Measurements from ENCODE around the gene STAT3.

The STAT3 gene

DNA sequence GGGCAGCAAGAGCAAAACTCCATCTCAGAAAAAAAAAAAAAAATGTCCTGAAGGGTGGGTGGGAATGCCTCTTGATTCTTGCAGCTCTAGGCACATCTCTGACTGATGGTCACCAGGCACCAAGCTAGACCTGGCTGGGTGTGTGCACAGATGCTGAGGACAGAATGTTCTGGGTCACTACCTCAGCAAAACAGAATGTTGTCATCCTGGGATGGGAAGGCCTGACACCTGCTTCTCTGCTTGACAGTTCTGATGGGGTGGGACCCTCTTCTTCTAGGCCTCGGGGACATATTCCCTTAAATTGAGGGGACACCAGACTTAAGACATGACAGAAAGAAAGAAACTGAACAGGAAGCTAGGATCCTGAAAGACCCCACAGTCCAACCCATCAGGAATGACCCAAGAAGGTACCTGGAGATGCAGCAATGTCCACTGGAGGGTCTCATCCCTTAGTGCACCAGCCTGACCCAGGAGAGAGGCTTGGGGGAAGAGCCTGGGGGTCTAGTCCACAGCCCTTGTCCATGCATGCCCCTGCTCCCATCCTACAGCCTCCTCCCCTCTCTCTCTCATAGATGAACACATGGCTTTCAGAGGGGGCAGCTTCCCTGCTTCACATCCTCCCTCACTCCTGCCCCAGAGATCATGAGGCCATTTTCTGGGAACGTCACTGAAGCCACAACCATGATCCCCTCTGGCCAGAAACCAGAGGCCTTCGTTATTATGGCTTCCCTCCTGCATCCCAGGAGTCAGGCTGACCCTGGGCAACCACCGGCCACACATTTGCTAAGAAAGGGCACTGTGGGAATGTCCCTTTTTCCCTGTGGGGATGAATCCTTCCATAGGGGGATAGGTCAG lies 108.2 kb downstream of the STAT3 start:
- Histone ChIP-seq H3K4me3 (ENCODE audit: low read depth in 1 of 2, low read length in 2 of 2) (no peak overlapping the region), H3K36me3 (ENCODE audit: control insufficient read depth in 1 of 2, insufficient read depth in 2 of 2, low read length in 2 of 2) (no peaks in the 10 kb centered on the region), H3K9me3 (ENCODE audit: control insufficient read depth in 1 of 2, low read length in 2 of 2) (no peaks in the 10 kb centered on the region), H3K27ac (ENCODE audit: low read length) (no peak overlapping the region), H3K4me1 (ENCODE audit: control insufficient read depth in 1 of 2, insufficient read depth in 2 of 2, low read length in 2 of 2) (peaks cover 0 to 11% of the 10 kb centered on the region in 2 donors), H3K27me3 (ENCODE audit: low read depth, low read length) (no peaks in the 10 kb centered on the region)

GRCh38 chr17:42277342-42277712 lies 110.9 kb downstream of the STAT3 start:
- Histone ChIP-seq H3K36me3 (ENCODE audit: control insufficient read depth in 1 of 2, insufficient read depth in 2 of 2, low read length in 2 of 2) (no peaks in the 10 kb centered on the region), H3K4me3 (ENCODE audit: low read depth in 1 of 2, low read length in 2 of 2) (peak overlapping the region; percentile 57 to 72), H3K4me1 (ENCODE audit: control insufficient read depth in 1 of 2, insufficient read depth in 2 of 2, low read length in 2 of 2) (peaks cover 0 to 20% of the 10 kb centered on the region in 2 donors), H3K9me3 (ENCODE audit: control insufficient read depth in 1 of 2, low read length in 2 of 2) (no peaks in the 10 kb centered on the region), H3K27me3 (ENCODE audit: low read depth, low read length) (no peaks in the 10 kb centered on the region), H3K27ac (ENCODE audit: low read length) (peak overlapping the region; percentile 39)

- H3K4me1 ChIP-seq (ENCODE audit: control insufficient read depth in 1 of 2, insufficient read depth in 2 of 2, low read length in 2 of 2): peaks cover 0 to 22% of the 10 kb centered on the region in 2 donors
- no peaks in the 10 kb centered on the region for H3K9me3 ChIP-seq (ENCODE audit: control insufficient read depth in 1 of 2, low read length in 2 of 2)
- H3K27ac ChIP-seq (ENCODE audit: low read length): peak overlapping the region; percentile 39
- H3K4me3 ChIP-seq (ENCODE audit: low read depth in 1 of 2, low read length in 2 of 2): peak overlapping the region; percentile 57 to 72
- H3K27me3 ChIP-seq (ENCODE audit: low read depth, low read length): no peaks in the 10 kb centered on the region
- H3K36me3 ChIP-seq (ENCODE audit: control insufficient read depth in 1 of 2, insufficient read depth in 2 of 2, low read length in 2 of 2): no peaks in the 10 kb centered on the region
These were observed 111.5 kb downstream of the STAT3 start for GRCh38 chr17:42276609-42277341.

DNA sequence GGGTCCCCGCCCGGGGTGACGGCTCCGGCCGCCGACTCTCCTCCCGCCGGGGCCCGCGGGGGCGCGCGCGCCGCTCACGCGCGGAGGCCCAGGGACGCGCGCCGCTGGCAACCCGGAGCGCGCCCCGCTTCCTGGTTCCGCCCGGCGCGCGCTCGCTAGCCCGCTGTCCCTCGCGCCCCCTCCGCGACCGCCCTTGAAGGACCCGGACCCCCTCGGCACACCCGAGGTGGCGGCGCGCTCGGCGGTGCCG lies 112.0 kb downstream of the STAT3 start, which contains the start of gene STAT5B:
STAT5B (minus strand) TSS at position 33 of the 250 bp plus-strand sequence. CDS start 44,264 bp downstream, outside the sequence.
- H3K9me3 ChIP-seq (ENCODE audit: control insufficient read depth in 1 of 2, low read length in 2 of 2): no peaks in the 10 kb centered on the region
- H3K27me3 ChIP-seq (ENCODE audit: low read depth, low read length): no peaks in the 10 kb centered on the region
- H3K36me3 ChIP-seq (ENCODE audit: control insufficient read depth in 1 of 2, insufficient read depth in 2 of 2, low read length in 2 of 2): no peaks in the 10 kb centered on the region
- H3K4me1 ChIP-seq (ENCODE audit: control insufficient read depth in 1 of 2, insufficient read depth in 2 of 2, low read length in 2 of 2): peaks cover 0 to 22% of the 10 kb centered on the region in 2 donors
- peak within 1 kb of the TSS; percentile 76 for H3K27ac ChIP-seq (ENCODE audit: low read length)
- peak within 1 kb of the TSS; percentile 72 to 86 for H3K4me3 ChIP-seq (ENCODE audit: low read depth in 1 of 2, low read length in 2 of 2)

GRCh38 chr17:42275527-42276358 lies 112.5 kb downstream of the STAT3 start:
- H3K27me3 ChIP-seq (ENCODE audit: low read depth, low read length): no peaks in the 10 kb centered on the region
- peak overlapping the region; percentile 72 to 86 for H3K4me3 ChIP-seq (ENCODE audit: low read depth in 1 of 2, low read length in 2 of 2)
- peaks cover 0 to 22% of the 10 kb centered on the region in 2 donors for H3K4me1 ChIP-seq (ENCODE audit: control insufficient read depth in 1 of 2, insufficient read depth in 2 of 2, low read length in 2 of 2)
- no peaks in the 10 kb centered on the region for H3K36me3 ChIP-seq (ENCODE audit: control insufficient read depth in 1 of 2, insufficient read depth in 2 of 2, low read length in 2 of 2)
- no peaks in the 10 kb centered on the region for H3K9me3 ChIP-seq (ENCODE audit: control insufficient read depth in 1 of 2, low read length in 2 of 2)
- peak overlapping the region; percentile 76 for H3K27ac ChIP-seq (ENCODE audit: low read length)

GRCh38 chr17:42274812-42275526 lies 113.3 kb downstream of the STAT3 start:
- peaks cover 0 to 22% of the 10 kb centered on the region in 2 donors for H3K4me1 ChIP-seq (ENCODE audit: control insufficient read depth in 1 of 2, insufficient read depth in 2 of 2, low read length in 2 of 2)
- peak overlapping the region; percentile 72 to 86 for H3K4me3 ChIP-seq (ENCODE audit: low read depth in 1 of 2, low read length in 2 of 2)

GRCh38 chr17:42274253-42274542 lies 114.0 kb downstream of the STAT3 start:
- H3K36me3 ChIP-seq (ENCODE audit: control insufficient read depth in 1 of 2, insufficient read depth in 2 of 2, low read length in 2 of 2): no peaks in the 10 kb centered on the region
- peak overlapping the region; percentile 72 to 86 for H3K4me3 ChIP-seq (ENCODE audit: low read depth in 1 of 2, low read length in 2 of 2)
- peak overlapping the region; percentile 76 for H3K27ac ChIP-seq (ENCODE audit: low read length)
- peaks cover 0 to 22% of the 10 kb centered on the region in 2 donors for H3K4me1 ChIP-seq (ENCODE audit: control insufficient read depth in 1 of 2, insufficient read depth in 2 of 2, low read length in 2 of 2)
- H3K9me3 ChIP-seq (ENCODE audit: control insufficient read depth in 1 of 2, low read length in 2 of 2): no peaks in the 10 kb centered on the region
- no peaks in the 10 kb centered on the region for H3K27me3 ChIP-seq (ENCODE audit: low read depth, low read length)

More at GRCh38 chr17:42274812-42275526, 113.3 kb downstream of the STAT3 start:
- Histone ChIP-seq H3K36me3 (ENCODE audit: control insufficient read depth in 1 of 2, insufficient read depth in 2 of 2, low read length in 2 of 2) (no peaks in the 10 kb centered on the region), H3K9me3 (ENCODE audit: control insufficient read depth in 1 of 2, low read length in 2 of 2) (no peaks in the 10 kb centered on the region), H3K27me3 (ENCODE audit: low read depth, low read length) (no peaks in the 10 kb centered on the region), H3K27ac (ENCODE audit: low read length) (peak overlapping the region; percentile 76)

GRCh38 chr17:42273474-42274252 lies 114.6 kb downstream of the STAT3 start:
- H3K4me3 ChIP-seq (ENCODE audit: low read depth in 1 of 2, low read length in 2 of 2): no peak overlapping the region
- no peaks in the 10 kb centered on the region for H3K9me3 ChIP-seq (ENCODE audit: control insufficient read depth in 1 of 2, low read length in 2 of 2)
- no peak overlapping the region for H3K27ac ChIP-seq (ENCODE audit: low read length)

DNA sequence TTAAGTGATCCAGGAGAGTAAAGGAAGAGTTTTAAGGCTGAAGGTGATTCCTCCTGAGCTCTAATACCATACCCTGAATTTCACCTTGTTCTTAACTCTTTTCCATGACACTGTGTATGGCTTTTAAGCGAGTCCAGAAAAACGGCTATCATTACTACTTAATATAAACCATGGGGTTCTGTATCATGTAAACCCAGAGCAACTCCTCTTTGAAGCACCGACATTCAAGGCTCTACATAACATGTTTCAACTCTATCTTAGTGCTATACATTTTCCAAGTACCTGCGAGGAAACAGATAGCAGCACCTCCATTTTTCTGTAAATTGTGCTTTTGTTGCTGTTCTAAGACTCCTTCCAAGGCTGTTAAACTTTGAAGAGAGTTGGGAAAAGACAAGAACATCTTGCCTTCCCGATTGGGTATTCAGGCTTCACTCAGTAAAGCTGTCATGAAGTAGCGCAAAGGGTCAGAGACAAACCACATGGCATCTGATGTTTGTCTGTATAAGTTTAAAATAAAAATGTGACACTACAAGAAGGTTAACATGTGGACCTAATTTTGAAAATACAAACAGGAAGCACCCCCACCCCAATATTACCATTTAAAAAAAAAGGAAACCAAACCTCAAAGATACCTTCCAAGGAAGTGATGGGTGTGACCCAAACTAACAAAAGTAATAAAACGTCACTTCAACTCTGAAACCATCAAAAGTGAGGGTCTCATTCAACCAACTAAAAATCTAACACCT lies 115.9 kb downstream of the STAT3 start:
- no peaks in the 10 kb centered on the region for H3K27me3 ChIP-seq (ENCODE audit: low read depth, low read length)
- H3K36me3 ChIP-seq (ENCODE audit: control insufficient read depth in 1 of 2, insufficient read depth in 2 of 2, low read length in 2 of 2): no peaks in the 10 kb centered on the region
- peaks cover 0 to 20% of the 10 kb centered on the region in 2 donors for H3K4me1 ChIP-seq (ENCODE audit: control insufficient read depth in 1 of 2, insufficient read depth in 2 of 2, low read length in 2 of 2)
- H3K27ac ChIP-seq (ENCODE audit: low read length): no peak overlapping the region
- H3K9me3 ChIP-seq (ENCODE audit: control insufficient read depth in 1 of 2, low read length in 2 of 2): no peaks in the 10 kb centered on the region
- H3K4me3 ChIP-seq (ENCODE audit: low read depth in 1 of 2, low read length in 2 of 2): no peak overlapping the region

More at GRCh38 chr17:42273474-42274252, 114.6 kb downstream of the STAT3 start:
- peaks cover 0 to 22% of the 10 kb centered on the region in 2 donors for H3K4me1 ChIP-seq (ENCODE audit: control insufficient read depth in 1 of 2, insufficient read depth in 2 of 2, low read length in 2 of 2)
- no peaks in the 10 kb centered on the region for H3K27me3 ChIP-seq (ENCODE audit: low read depth, low read length)
- H3K36me3 ChIP-seq (ENCODE audit: control insufficient read depth in 1 of 2, insufficient read depth in 2 of 2, low read length in 2 of 2): no peaks in the 10 kb centered on the region

DNA sequence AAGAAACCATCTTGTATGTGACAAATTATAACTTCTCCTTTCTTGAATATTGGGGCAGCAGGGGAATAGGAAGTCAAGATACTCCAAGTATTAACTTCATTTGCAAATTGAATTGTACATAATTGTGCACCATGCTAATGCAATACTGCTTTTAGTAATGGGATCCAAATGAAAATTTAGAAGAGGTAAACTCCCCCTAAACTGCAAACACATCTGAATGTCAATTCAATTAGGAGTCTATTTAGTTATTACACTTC lies 116.5 kb downstream of the STAT3 start:
- Histone ChIP-seq H3K4me1 (ENCODE audit: control insufficient read depth in 1 of 2, insufficient read depth in 2 of 2, low read length in 2 of 2) (peaks cover 0 to 18% of the 10 kb centered on the region in 2 donors), H3K36me3 (ENCODE audit: control insufficient read depth in 1 of 2, insufficient read depth in 2 of 2, low read length in 2 of 2) (no peaks in the 10 kb centered on the region), H3K9me3 (ENCODE audit: control insufficient read depth in 1 of 2, low read length in 2 of 2) (no peaks in the 10 kb centered on the region), H3K27me3 (ENCODE audit: low read depth, low read length) (no peaks in the 10 kb centered on the region), H3K4me3 (ENCODE audit: low read depth in 1 of 2, low read length in 2 of 2) (no peak overlapping the region), H3K27ac (ENCODE audit: low read length) (no peak overlapping the region)
